Panc1 (cell line): ENCODE measurements around the gene TTC29. TPM values are rescaled to one million over a fixed set of nuclear protein-coding genes. Genes with fewer than 3 reads are reported as not detected.

Experiments used
- ATAC-seq: fragments of 200-7000 bp; cut with Tn5 transposase; 2 replicates; pipeline ENCODE4 v1.9.1; 2020; ENCODE audit warnings: mild to moderate bottlenecking, moderate library complexity
- BruUV-seq: library from RNA; stranded (reverse); fragments of 400-500 nt; replicated peaks from 2 replicates; lab custom pipeline; 2021; lab: Mats Ljungman, UMichigan
- CTCF ChIA-PET: fragments of 300-600 bp; sonication (Branson Sonifier 250); formaldehyde crosslinking; loops from one replicate; lab custom pipeline; 2022; ENCODE audit warnings: antibody characterized with exemption; lab: Charles Lee
- POLR2A ChIA-PET: fragments of 300-600 bp; sonication (Branson Sonifier 250); formaldehyde crosslinking; loops from one replicate; lab custom pipeline; 2022; ENCODE audit warnings: antibody characterized with exemption; lab: Charles Lee
- DNase-seq: peaks from one replicate; pipeline ENCODE4 v3.0.0-alpha.2; 2010; ENCODE audit warnings: low read depth, low spot score
- H3K27ac ChIP-seq: 2 replicates; pipeline ENCODE4 v1.5.1; 2011; ENCODE audit warnings: mild to moderate bottlenecking, low read length, inconsistent platforms
- H3K27me3 ChIP-seq: fragments of 200-500 bp; sonication (Bioruptor generic); 2 replicates; pipeline ENCODE4 v1.6.0; 2014; ENCODE audit warnings: low read length, inconsistent platforms; ENCODE audit not compliant: control insufficient read depth, insufficient read depth
- H3K36me3 ChIP-seq: fragments of 200-500 bp; sonication (Bioruptor generic); 2 replicates; pipeline ENCODE4 v1.5.1; 2014; ENCODE audit warnings: inconsistent platforms, mild to moderate bottlenecking, low read length, moderate library complexity; ENCODE audit not compliant: control insufficient read depth, insufficient read depth
- H3K4me1 ChIP-seq: 2 replicates; pipeline ENCODE4 v1.5.1; 2011; ENCODE audit warnings: inconsistent platforms, mild to moderate bottlenecking, low read length, moderate library complexity; ENCODE audit not compliant: control insufficient read depth, insufficient read depth
- H3K4me3 ChIP-seq, 2 experiments: 2 replicates each; pipeline ENCODE4 v1.5.1; 2011 to 2012; ENCODE audit warnings: low read depth in 2 of 2, low read length in 2 of 2, mild to moderate bottlenecking in 2 of 2, inconsistent platforms in 1 of 2, moderate library complexity in 1 of 2
- H3K9me3 ChIP-seq: fragments of 200-500 bp; sonication (Bioruptor generic); 2 replicates; pipeline ENCODE4 v1.5.1; 2014; ENCODE audit warnings: low read depth, mild to moderate bottlenecking, inconsistent platforms, low read length, moderate library complexity; ENCODE audit not compliant: control insufficient read depth, insufficient read depth
- POLR2AphosphoS5 ChIP-seq: IDR thresholded peaks from 2 replicates; pipeline ENCODE4 v1.6.1; 2012; ENCODE audit warnings: mild to moderate bottlenecking, low read depth, low read length, moderate library complexity
- SIN3A ChIP-seq: IDR thresholded peaks from 2 replicates; pipeline ENCODE4 v1.6.1; 2012; ENCODE audit warnings: low read depth, mild to moderate bottlenecking, low read length, moderate library complexity, borderline replicate concordance; ENCODE audit not compliant: insufficient read depth
- TCF7L2 ChIP-seq: IDR thresholded peaks from 2 replicates; pipeline ENCODE4 v1.6.1; 2011; ENCODE audit warnings: mild to moderate bottlenecking, low read depth, low read length, inconsistent platforms
- in situ Hi-C: cut with HindIII; loops from 2 replicates; pipeline ENCODE4 v1.10.0; 2016; ENCODE audit warnings: low sequenced_read_pairs, low pct_unique_long_range_greater_than_20kb
- intact Hi-C: fragments of 100-400 bp; cut with micrococcal nuclease; formaldehyde crosslinking; loops from one replicate; pipeline ENCODE4 v1.10.0; 2022; ENCODE audit not compliant: unreplicated experiment
- total RNA-seq: library from RNA; stranded (reverse); gene quantifications from one replicate; pipeline ENCODE4 v1.2.1, GENCODE V29; 2021; ENCODE audit not compliant: unreplicated experiment
- TF ChIP-seq, protein P1 (sequence below), 2 experiments: IDR thresholded peaks; 2 replicates each; pipeline ENCODE4 v1.6.1; 2011 to 2012; ENCODE audit warnings: low read depth in 2 of 2, control low read depth in 1 of 2, low read length in 1 of 2, mild to moderate bottlenecking in 1 of 2, moderate library complexity in 1 of 2; ENCODE audit not compliant: insufficient read depth in 1 of 2
- TF ChIP-seq, protein P2 (sequence below): fragments of 450-650 bp; IDR thresholded peaks from 2 replicates; pipeline ENCODE4 v1.5.1; 2017; ENCODE audit warnings: mild to moderate bottlenecking

The TTC29 gene
- total RNA-seq, 1 experiment from 2014 or later = not detected

DNA sequence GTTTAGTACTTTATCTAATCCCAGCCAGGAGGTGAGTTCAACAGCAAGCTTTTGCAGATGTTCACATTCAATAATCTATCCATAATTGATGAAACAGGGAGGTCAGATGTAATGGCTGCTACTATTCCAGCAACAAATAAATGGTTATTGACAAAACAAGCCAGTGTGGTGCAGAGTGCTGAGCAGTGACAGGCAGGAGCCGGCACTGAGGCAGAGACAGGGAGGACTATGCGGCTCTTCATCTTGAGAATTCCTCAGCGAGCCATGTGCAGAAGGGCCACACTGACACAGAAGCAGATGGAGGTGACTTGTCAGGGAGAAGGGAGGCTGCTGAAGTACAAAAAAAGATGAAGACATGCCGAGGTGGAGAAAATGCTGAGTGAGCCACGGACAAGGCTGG lies 98.3 kb downstream of the TTC29 start:
- no peak overlapping the region for H3K4me3 ChIP-seq
- no peak for ATAC-seq
- intact Hi-C loops = no loop called here
- no peak for DNase-seq
- in situ Hi-C loops = no loop called here
- TF ChIP-seq TCF7L2 (no peak), POLR2AphosphoS5 (no peak), SIN3A (no peak)
- TF ChIP-seq, protein P1, sequence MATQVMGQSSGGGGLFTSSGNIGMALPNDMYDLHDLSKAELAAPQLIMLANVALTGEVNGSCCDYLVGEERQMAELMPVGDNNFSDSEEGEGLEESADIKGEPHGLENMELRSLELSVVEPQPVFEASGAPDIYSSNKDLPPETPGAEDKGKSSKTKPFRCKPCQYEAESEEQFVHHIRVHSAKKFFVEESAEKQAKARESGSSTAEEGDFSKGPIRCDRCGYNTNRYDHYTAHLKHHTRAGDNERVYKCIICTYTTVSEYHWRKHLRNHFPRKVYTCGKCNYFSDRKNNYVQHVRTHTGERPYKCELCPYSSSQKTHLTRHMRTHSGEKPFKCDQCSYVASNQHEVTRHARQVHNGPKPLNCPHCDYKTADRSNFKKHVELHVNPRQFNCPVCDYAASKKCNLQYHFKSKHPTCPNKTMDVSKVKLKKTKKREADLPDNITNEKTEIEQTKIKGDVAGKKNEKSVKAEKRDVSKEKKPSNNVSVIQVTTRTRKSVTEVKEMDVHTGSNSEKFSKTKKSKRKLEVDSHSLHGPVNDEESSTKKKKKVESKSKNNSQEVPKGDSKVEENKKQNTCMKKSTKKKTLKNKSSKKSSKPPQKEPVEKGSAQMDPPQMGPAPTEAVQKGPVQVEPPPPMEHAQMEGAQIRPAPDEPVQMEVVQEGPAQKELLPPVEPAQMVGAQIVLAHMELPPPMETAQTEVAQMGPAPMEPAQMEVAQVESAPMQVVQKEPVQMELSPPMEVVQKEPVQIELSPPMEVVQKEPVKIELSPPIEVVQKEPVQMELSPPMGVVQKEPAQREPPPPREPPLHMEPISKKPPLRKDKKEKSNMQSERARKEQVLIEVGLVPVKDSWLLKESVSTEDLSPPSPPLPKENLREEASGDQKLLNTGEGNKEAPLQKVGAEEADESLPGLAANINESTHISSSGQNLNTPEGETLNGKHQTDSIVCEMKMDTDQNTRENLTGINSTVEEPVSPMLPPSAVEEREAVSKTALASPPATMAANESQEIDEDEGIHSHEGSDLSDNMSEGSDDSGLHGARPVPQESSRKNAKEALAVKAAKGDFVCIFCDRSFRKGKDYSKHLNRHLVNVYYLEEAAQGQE (IDR thresholded peaks at IDR 0.05; ENCODE audit: insufficient read depth in 1 of 2, low read depth in 2 of 2, low read length in 1 of 2) = no peak
- TF ChIP-seq, protein P2, sequence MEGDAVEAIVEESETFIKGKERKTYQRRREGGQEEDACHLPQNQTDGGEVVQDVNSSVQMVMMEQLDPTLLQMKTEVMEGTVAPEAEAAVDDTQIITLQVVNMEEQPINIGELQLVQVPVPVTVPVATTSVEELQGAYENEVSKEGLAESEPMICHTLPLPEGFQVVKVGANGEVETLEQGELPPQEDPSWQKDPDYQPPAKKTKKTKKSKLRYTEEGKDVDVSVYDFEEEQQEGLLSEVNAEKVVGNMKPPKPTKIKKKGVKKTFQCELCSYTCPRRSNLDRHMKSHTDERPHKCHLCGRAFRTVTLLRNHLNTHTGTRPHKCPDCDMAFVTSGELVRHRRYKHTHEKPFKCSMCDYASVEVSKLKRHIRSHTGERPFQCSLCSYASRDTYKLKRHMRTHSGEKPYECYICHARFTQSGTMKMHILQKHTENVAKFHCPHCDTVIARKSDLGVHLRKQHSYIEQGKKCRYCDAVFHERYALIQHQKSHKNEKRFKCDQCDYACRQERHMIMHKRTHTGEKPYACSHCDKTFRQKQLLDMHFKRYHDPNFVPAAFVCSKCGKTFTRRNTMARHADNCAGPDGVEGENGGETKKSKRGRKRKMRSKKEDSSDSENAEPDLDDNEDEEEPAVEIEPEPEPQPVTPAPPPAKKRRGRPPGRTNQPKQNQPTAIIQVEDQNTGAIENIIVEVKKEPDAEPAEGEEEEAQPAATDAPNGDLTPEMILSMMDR = no peak
- no TSS peak for BruUV-seq
- no peak overlapping the region for H3K27ac ChIP-seq
- no peaks in the 10 kb centered on the region for H3K9me3 ChIP-seq
- ChIA-PET POLR2A (no interaction called here), CTCF (no interaction called here)
- no peaks in the 10 kb centered on the region for H3K36me3 ChIP-seq
- no peaks in the 10 kb centered on the region for H3K4me1 ChIP-seq
- no peaks in the 10 kb centered on the region for H3K27me3 ChIP-seq

DNA sequence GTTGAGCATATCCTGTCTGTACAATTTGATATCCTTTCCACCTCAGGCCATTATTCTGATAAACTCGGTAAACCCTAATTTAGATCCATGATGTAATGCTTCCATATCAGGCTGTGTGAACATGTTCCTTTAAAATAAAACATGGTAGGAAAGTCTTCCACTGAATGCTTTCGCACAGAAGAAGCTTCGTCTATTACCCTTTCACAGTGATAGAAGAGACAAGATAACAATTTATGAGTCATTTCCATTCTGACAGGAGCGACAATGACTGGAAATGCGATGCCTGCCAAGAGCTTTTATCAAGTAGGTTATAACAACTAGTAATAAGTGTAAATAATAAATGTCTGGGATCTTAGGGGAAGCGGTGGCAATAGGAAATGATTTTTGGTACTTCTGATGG lies 98.8 kb downstream of the TTC29 start:
- Histone ChIP-seq H3K36me3 (no peaks in the 10 kb centered on the region), H3K27me3 (no peaks in the 10 kb centered on the region), H3K4me1 (no peaks in the 10 kb centered on the region), H3K9me3 (no peaks in the 10 kb centered on the region), H3K4me3 (no peak overlapping the region), H3K27ac (no peak overlapping the region)
- ATAC-seq = no peak
- intact Hi-C loops (no loop called here), in situ Hi-C loops (no loop called here)
- CTCF ChIA-PET = no interaction called here
- DNase-seq = no peak
- POLR2A ChIA-PET = no interaction called here
- no TSS peak for BruUV-seq
- TF ChIP-seq, protein P2 = no peak
- no peak for TF ChIP-seq TCF7L2
- TF ChIP-seq, protein P1 (IDR thresholded peaks at IDR 0.05; ENCODE audit: insufficient read depth in 1 of 2, low read depth in 2 of 2, low read length in 1 of 2) = no peak
- TF ChIP-seq POLR2AphosphoS5 = no peak
- no peak for TF ChIP-seq SIN3A
